ENCODE data around the gene CIB1. TPM values are rescaled to one million over a fixed set of nuclear protein-coding genes. Genes with fewer than 3 reads are reported as not detected.

The CIB1 gene
- total RNA-seq, 1 experiment from 2014 or later, result 23.0 TPM

GRCh38 chr15:90217671-90218394 lies 15.9 kb downstream of the CIB1 start:
- no peak overlapping the region for H3K14ac ChIP-seq (ENCODE audit: insufficient read depth, low read length)
- TF ChIP-seq CTCF (conservative IDR thresholded peaks at IDR 0.05), result no peak
- no peak overlapping the region for H3K4me3 Mint-ChIP-seq
- H3K79me2 ChIP-seq (ENCODE audit: insufficient read depth, low read length), result no peaks in the 10 kb centered on the region
- no peak overlapping the region for H3K56ac ChIP-seq (ENCODE audit: insufficient read length, low read depth, low read length)
- no peaks in the 10 kb centered on the region for H3K9me3 ChIP-seq (ENCODE audit: control insufficient read depth, low read depth, low read length)
- no peak overlapping the region for H3T11ph ChIP-seq (ENCODE audit: low read length)
- H2BK12ac ChIP-seq (ENCODE audit: insufficient read length, low read depth, low read length), result no peak overlapping the region
- no peak overlapping the region for H2BK15ac ChIP-seq (ENCODE audit: low read depth, low read length)
- H2AK5ac ChIP-seq (ENCODE audit: insufficient read length, low read length), result no peak overlapping the region
- H3K4ac ChIP-seq (ENCODE audit: low read depth, low read length), result no peak overlapping the region
- H3K36me3 Mint-ChIP-seq (ENCODE audit: insufficient read depth in 1 of 3, low read depth in 3 of 3), result peaks cover 2 to 19% (median 8%) of the 10 kb centered on the region in 3 experiments; a peak in 5 of 7 replicates
- no peak overlapping the region for H4K91ac ChIP-seq (ENCODE audit: insufficient read length, low read depth, low read length)
- no peaks in the 10 kb centered on the region for H3K79me1 ChIP-seq (ENCODE audit: insufficient read depth, low read depth, low read length, poor library complexity, severe bottlenecking)
- H3K4me2 ChIP-seq (ENCODE audit: insufficient read depth, insufficient read length, low read length), result no peak overlapping the region
- no peak overlapping the region for H3K9ac ChIP-seq (ENCODE audit: extremely low read depth, insufficient read length, low read length)
- H3K23me2 ChIP-seq (ENCODE audit: insufficient read length, low read depth, low read length, poor library complexity, severe bottlenecking), result no peaks in the 10 kb centered on the region
- H3K27ac Mint-ChIP-seq, result peak overlapping the region in 1 of 3 experiments; percentile 82; a peak in 2 of 7 replicates
- no peak overlapping the region for H4K8ac ChIP-seq (replicated peaks; ENCODE audit: insufficient read length, low read depth, low read length)
- no peaks in the 10 kb centered on the region for H3K27me3 ChIP-seq (ENCODE audit: insufficient read depth, low read length)
- no peak overlapping the region for H3K27ac ChIP-seq (ENCODE audit: insufficient read length, low read depth, low read length)
- no peaks in the 10 kb centered on the region for H4K20me1 ChIP-seq (ENCODE audit: control insufficient read depth, insufficient read depth, insufficient read length)
- no CpG with 5 or more reads among the region's 9 CpGs for WGBS (ENCODE audit: extremely low coverage, insufficient read length, low lambda C conversion rate)
- H2BK5ac ChIP-seq (ENCODE audit: insufficient read length, low read length), result no peak overlapping the region
- H2AFZ ChIP-seq (ENCODE audit: low read length), result no peak overlapping the region
- no peak overlapping the region for H2BK20ac ChIP-seq (ENCODE audit: low read depth, low read length, poor library complexity, severe bottlenecking)
- H3K23ac ChIP-seq (ENCODE audit: insufficient read length, low read depth, low read length), result no peak overlapping the region
- H4K5ac ChIP-seq (ENCODE audit: insufficient read length, low read depth, low read length), result no peak overlapping the region
- no peaks in the 10 kb centered on the region for H3K4me1 ChIP-seq (ENCODE audit: insufficient read depth, low read length)
- no peak overlapping the region for H2BK120ac ChIP-seq (ENCODE audit: low read depth, low read length, poor library complexity, severe bottlenecking)
- no peaks in the 10 kb centered on the region for H3K27me3 Mint-ChIP-seq (ENCODE audit: low read depth)
- H3K18ac ChIP-seq (ENCODE audit: insufficient read length, low read depth, low read length), result no peak overlapping the region
- H3K9me3 Mint-ChIP-seq, result no peaks in the 10 kb centered on the region
- no peak for DNase-seq
- peaks cover 8 to 11% of the 10 kb centered on the region in 2 experiments; a peak in 3 of 4 replicates for H3K4me1 Mint-ChIP-seq

Measured in H9 (cell line).